ENCODE results near the gene LAMA3. TPM values are rescaled to one million over a fixed set of nuclear protein-coding genes. Genes with fewer than 3 reads are reported as not detected.

Gene LAMA3
- total RNA-seq, 1 experiment from 2014 or later: 5.6 TPM

GRCh38 chr18:23868136-23868785, 179.0 kb downstream of the LAMA3 start:
- no peaks in the 10 kb centered on the region for H3K9me3 ChIP-seq (ENCODE audit: control insufficient read depth in 1 of 2, insufficient read depth in 1 of 2, low read depth in 1 of 2, low read length in 2 of 2)
- H3K27me3 ChIP-seq (ENCODE audit: insufficient read depth, low read length): no peaks in the 10 kb centered on the region
- CTCF ChIA-PET: interaction anchor here (1.3 kb wide), 1 partner anchor 370 kb away, joined by 3 read pairs; no protein-coding TSS in a partner anchor
- H3K9me2 ChIP-seq (ENCODE audit: insufficient read depth): no peaks in the 10 kb centered on the region
- H3K79me2 ChIP-seq (ENCODE audit: insufficient read depth, low read length): no peaks in the 10 kb centered on the region
- intact Hi-C loops (cut with micrococcal nuclease): no loop called here
- peaks cover 17 to 24% of the 10 kb centered on the region in 2 experiments for H3K4me1 ChIP-seq (ENCODE audit: control insufficient read depth in 1 of 2, insufficient read depth in 2 of 2, low read length in 2 of 2)
- POLR2A ChIA-PET: no interaction called here
- H3K36me3 ChIP-seq (ENCODE audit: control insufficient read depth in 1 of 2, insufficient read depth in 2 of 2, low read length in 2 of 2): no peaks in the 10 kb centered on the region
- RAD21 ChIA-PET (ENCODE audit: low non-redundant PET in 1 of 2, low total read pairs in 2 of 2, uncharacterized antibody in 2 of 2, unreplicated experiment in 2 of 2): no interaction called here
- DNase-seq (ENCODE audit: low read depth, low spot score) (no peak), ATAC-seq (no peak)
- TF ChIP-seq YY1 (IDR thresholded peaks at IDR 0.05; ENCODE audit: extremely low read depth, insufficient replicate concordance, low read depth, low read length): no peak
- TF ChIP-seq SRF (IDR thresholded peaks at IDR 0.05; ENCODE audit: low read depth): no peak
- TF ChIP-seq ELF1 (IDR thresholded peaks at IDR 0.05; ENCODE audit: borderline replicate concordance, low read depth): no peak
- no peak overlapping the region for H3K27ac ChIP-seq (ENCODE audit: low read depth, low read length)
- BruUV-seq (replicated peaks): no TSS peak
- no peak overlapping the region for H3K4me2 ChIP-seq (ENCODE audit: low read length)
- H2AFZ ChIP-seq (ENCODE audit: low read depth, low read length, poor library complexity, severe bottlenecking): no peak overlapping the region
- H3K9ac ChIP-seq (ENCODE audit: low read length): no peak overlapping the region
- no peaks in the 10 kb centered on the region for H4K20me1 ChIP-seq (ENCODE audit: insufficient read depth)
- H3K4me3 ChIP-seq (replicated peaks in 1 of 2; ENCODE audit: low read depth in 1 of 2, low read length in 2 of 2): no peak overlapping the region

GRCh38 chr18:23870676-23871380, 181.6 kb downstream of the LAMA3 start:
- Histone ChIP-seq H3K4me2 (ENCODE audit: low read length) (peak overlapping the region; percentile 22; the same call in 1 of the 2 replicates), H4K20me1 (ENCODE audit: insufficient read depth) (no peaks in the 10 kb centered on the region), H3K4me3 (replicated peaks in 1 of 2; ENCODE audit: low read depth in 1 of 2, low read length in 2 of 2) (no peak overlapping the region), H3K9ac (ENCODE audit: low read length) (no peak overlapping the region), H3K9me2 (ENCODE audit: insufficient read depth) (no peaks in the 10 kb centered on the region), H3K79me2 (ENCODE audit: insufficient read depth, low read length) (no peaks in the 10 kb centered on the region), H3K4me1 (ENCODE audit: control insufficient read depth in 1 of 2, insufficient read depth in 2 of 2, low read length in 2 of 2) (peaks cover 26 to 33% of the 10 kb centered on the region in 2 experiments), H3K9me3 (ENCODE audit: control insufficient read depth in 1 of 2, insufficient read depth in 1 of 2, low read depth in 1 of 2, low read length in 2 of 2) (no peaks in the 10 kb centered on the region), H3K36me3 (ENCODE audit: control insufficient read depth in 1 of 2, insufficient read depth in 2 of 2, low read length in 2 of 2) (no peaks in the 10 kb centered on the region), H3K27me3 (ENCODE audit: insufficient read depth, low read length) (no peaks in the 10 kb centered on the region), H3K27ac (ENCODE audit: low read depth, low read length) (no peak overlapping the region), H2AFZ (ENCODE audit: low read depth, low read length, poor library complexity, severe bottlenecking) (no peak overlapping the region)
- intact Hi-C loops (cut with micrococcal nuclease): no loop called here
- ChIA-PET RAD21 (ENCODE audit: low non-redundant PET in 1 of 2, low total read pairs in 2 of 2, uncharacterized antibody in 2 of 2, unreplicated experiment in 2 of 2) (no interaction called here), CTCF (interaction anchor here (1.6 kb wide), 1 partner anchor 48 kb away, joined by 9 read pairs; no protein-coding TSS in a partner anchor), POLR2A (interaction anchor here (0.6 kb wide), 1 partner anchor 13 kb away, joined by 3 read pairs; no protein-coding TSS in a partner anchor)
- ATAC-seq (no peak), DNase-seq (ENCODE audit: low read depth, low spot score) (no peak)
- no TSS peak for BruUV-seq (replicated peaks)
- TF ChIP-seq YY1 (IDR thresholded peaks at IDR 0.05; ENCODE audit: extremely low read depth, insufficient replicate concordance, low read depth, low read length) (no peak), ZNF274 (IDR thresholded peaks at IDR 0.05; ENCODE audit: low read depth, low read length) (no peak), ZFX (IDR thresholded peaks at IDR 0.05) (no peak), EZH2phosphoT487 (IDR thresholded peaks at IDR 0.05; ENCODE audit: borderline replicate concordance) (no peak), ATF3 (IDR thresholded peaks at IDR 0.05) (no peak), RAD21 (IDR thresholded peaks at IDR 0.05; ENCODE audit: low read depth) (no peak), EGR1 (IDR thresholded peaks at IDR 0.05; ENCODE audit: low read depth) (no peak), SRF (IDR thresholded peaks at IDR 0.05; ENCODE audit: low read depth) (no peak), ELF1 (IDR thresholded peaks at IDR 0.05; ENCODE audit: borderline replicate concordance, low read depth) (no peak), CTCF (IDR thresholded peaks at IDR 0.05 in 2 of 3, conservative IDR thresholded peaks at IDR 0.05 in 1 of 3; ENCODE audit: borderline replicate concordance in 1 of 3, insufficient read depth in 1 of 3, low read depth in 2 of 3, low read length in 2 of 3) (no peak), POLR2A (IDR thresholded peaks at IDR 0.05; ENCODE audit: borderline replicate concordance, extremely low read depth, insufficient read depth, insufficient read length) (no peak), JUND (IDR thresholded peaks at IDR 0.05) (no peak), ZBTB33 (IDR thresholded peaks at IDR 0.05; ENCODE audit: extremely low read depth, insufficient replicate concordance, low read length) (no peak), CBX3 (IDR thresholded peaks at IDR 0.05; ENCODE audit: low read depth) (no peak)

Data from HCT116 (cell line).